H1 (cell line): ENCODE measurements around the gene STIM2. TPM values are rescaled to one million over a fixed set of nuclear protein-coding genes. Genes with fewer than 3 reads are reported as not detected.

Experiments
- CTCF ChIA-PET: fragments of 300-600 bp; sonication (Branson Sonifier 250); formaldehyde crosslinking; loops from one replicate; lab custom pipeline; 2021; ENCODE audit not compliant: partially characterized antibody; lab: Charles Lee
- POLR2A ChIA-PET: fragments of 300-600 bp; sonication (Branson Sonifier 250); formaldehyde crosslinking; loops from one replicate; lab custom pipeline; 2021; ENCODE audit warnings: inconsistent platforms; ENCODE audit not compliant: partially characterized antibody; lab: Charles Lee
- DNase-seq, 2 experiments: peaks; one replicate each; pipeline versions ENCODE4 v3.0.0 to v3.0.0-alpha.2; 2010 to 2022; ENCODE audit warnings: low spot score in 2 of 2, low read depth in 1 of 2, mixed read lengths in 1 of 2
- FAIRE-seq: peaks from 2 replicates; lab custom pipeline; 2011; peaks lifted over from hg19 to GRCh38; lab: Jason Lieb, UNC
- H2AFZ ChIP-seq: 2 replicates; pipeline ENCODE4 v1.8.1; 2012; ENCODE audit warnings: low read length, inconsistent platforms
- H2AK5ac ChIP-seq: 2 replicates; pipeline ENCODE4 v1.6.1; 2013; ENCODE audit warnings: low read depth, low read length
- H2BK120ac ChIP-seq: replicated peaks from 2 replicates; pipeline ENCODE3; 2013; ENCODE audit warnings: low read depth, low read length, inconsistent platforms
- H2BK12ac ChIP-seq: 2 replicates; pipeline ENCODE4 v1.6.1; 2013; ENCODE audit warnings: low read depth, low read length
- H2BK15ac ChIP-seq: 2 replicates; pipeline ENCODE4 v1.6.1; 2013; ENCODE audit warnings: low read length
- H2BK20ac ChIP-seq: 2 replicates; pipeline ENCODE4 v1.6.1; 2013; ENCODE audit warnings: low read length
- H2BK5ac ChIP-seq: 2 replicates; pipeline ENCODE4 v1.6.1; 2013; ENCODE audit warnings: low read depth, low read length
- H3K14ac ChIP-seq: 2 replicates; pipeline ENCODE4 v1.6.1; 2013; ENCODE audit warnings: inconsistent platforms; ENCODE audit not compliant: insufficient read length
- H3K18ac ChIP-seq: 2 replicates; pipeline ENCODE4 v1.6.1; 2013; ENCODE audit warnings: low read length; ENCODE audit errors: extremely low read depth
- H3K23ac ChIP-seq: 2 replicates; pipeline ENCODE4 v1.6.1; 2013; ENCODE audit warnings: inconsistent platforms; ENCODE audit not compliant: insufficient read length
- H3K23me2 ChIP-seq: 2 replicates; pipeline ENCODE4 v1.6.1; 2013; ENCODE audit warnings: low read depth, low read length
- H3K27ac ChIP-seq: 2 replicates; pipeline ENCODE4 v1.6.1; 2011; ENCODE audit warnings: low read depth, low read length, inconsistent platforms
- H3K27me3 ChIP-seq, 4 experiments: replicated peaks in 1 of 4; 1 replicate in 1 of 4; 2 replicates in 3 of 4; pipeline versions ENCODE4 v1.6.1 to v1.8.1; 2011 to 2013; ENCODE audit warnings: low read length in 3 of 4, mild to moderate bottlenecking in 3 of 4, inconsistent platforms in 2 of 4, mixed read lengths in 2 of 4, moderate library complexity in 1 of 4; ENCODE audit not compliant: control insufficient read depth in 3 of 4, insufficient read depth in 3 of 4; ENCODE audit errors: extremely low read depth in 1 of 4
- H3K36me3 ChIP-seq, 4 experiments: 2 replicates each; pipeline versions ENCODE4 v1.6.1 to v1.8.1; 2011 to 2013; ENCODE audit warnings: mild to moderate bottlenecking in 4 of 4, low read length in 3 of 4, moderate library complexity in 2 of 4, control low read depth in 1 of 4, inconsistent platforms in 1 of 4; ENCODE audit not compliant: insufficient read depth in 4 of 4, control insufficient read depth in 2 of 4
- H3K4ac ChIP-seq: replicated peaks from 2 replicates; pipeline ENCODE3; 2013; ENCODE audit warnings: low read length, low read depth, mixed read lengths, inconsistent platforms; ENCODE audit not compliant: insufficient read length
- H3K4me1 ChIP-seq, 4 experiments: replicated peaks in 1 of 4; 1 replicate in 1 of 4; 2 replicates in 3 of 4; pipeline versions ENCODE4 v1.6.1 to v1.8.1; 2011 to 2013; ENCODE audit warnings: low read length in 3 of 4, inconsistent platforms in 2 of 4, mixed read lengths in 1 of 4; ENCODE audit not compliant: insufficient read depth in 4 of 4, control insufficient read depth in 3 of 4
- H3K4me2 ChIP-seq, 2 experiments: 2 replicates each; pipeline versions ENCODE4 v1.6.1 to v1.8.1; 2011 to 2013; ENCODE audit warnings: low read depth in 2 of 2, low read length in 2 of 2, control low read depth in 1 of 2, inconsistent platforms in 1 of 2, mild to moderate bottlenecking in 1 of 2; ENCODE audit not compliant: insufficient read depth in 1 of 2
- H3K4me3 ChIP-seq, 4 experiments: fragments of 200-600, 300-600 bp in 1 of 4; sonication (generic), shearing (Covaris generic), sonication (Bioruptor Twin) in 1 of 4; 2 replicates each; pipeline versions ENCODE4 v1.5.1 to v1.8.1; 2011 to 2016; ENCODE audit warnings: low read length in 4 of 4, low read depth in 3 of 4, control low read depth in 2 of 4, inconsistent platforms in 2 of 4, mild to moderate bottlenecking in 2 of 4, mixed read lengths in 1 of 4, moderate library complexity in 1 of 4; ENCODE audit not compliant: insufficient read depth in 2 of 4; ENCODE audit errors: extremely low read depth in 1 of 4
- H3K56ac ChIP-seq: replicated peaks from 2 replicates; pipeline ENCODE3; 2013; ENCODE audit warnings: low read depth, mild to moderate bottlenecking, mixed read lengths, low read length, inconsistent platforms; ENCODE audit not compliant: insufficient read length
- H3K79me1 ChIP-seq: 2 replicates; pipeline ENCODE4 v1.6.1; 2013; ENCODE audit warnings: low read depth, low read length, control low read depth
- H3K79me2 ChIP-seq, 2 experiments: 2 replicates each; pipeline versions ENCODE4 v1.6.1 to v1.8.1; 2012 to 2013; ENCODE audit warnings: low read length in 2 of 2, mild to moderate bottlenecking in 2 of 2, inconsistent platforms in 1 of 2; ENCODE audit not compliant: insufficient read depth in 2 of 2, control insufficient read depth in 1 of 2
- H3K9ac ChIP-seq, 4 experiments: replicated peaks in 1 of 4; 1 replicate in 1 of 4; 2 replicates in 3 of 4; pipeline versions ENCODE4 v1.6.1 to v1.8.1; 2011 to 2013; ENCODE audit warnings: low read depth in 3 of 4, low read length in 3 of 4, control low read depth in 2 of 4, mild to moderate bottlenecking in 2 of 4, moderate library complexity in 2 of 4, inconsistent platforms in 1 of 4; ENCODE audit errors: extremely low read depth in 1 of 4
- H3K9me3 ChIP-seq, 2 experiments: 2 replicates each; pipeline versions ENCODE4 v1.6.1 to v1.8.1; 2012 to 2013; ENCODE audit warnings: mild to moderate bottlenecking in 2 of 2, moderate library complexity in 2 of 2, control low read depth in 1 of 2, inconsistent platforms in 1 of 2, low read depth in 1 of 2, low read length in 1 of 2, mixed read lengths in 1 of 2; ENCODE audit not compliant: insufficient read depth in 2 of 2
- H4K20me1 ChIP-seq, 2 experiments: replicated peaks in 1 of 2; 2 replicates each; pipeline versions ENCODE3 to v1.8.1; 2011 to 2013; ENCODE audit warnings: inconsistent platforms in 2 of 2, low read length in 2 of 2, mild to moderate bottlenecking in 1 of 2; ENCODE audit not compliant: insufficient read depth in 2 of 2, control insufficient read depth in 1 of 2
- H4K5ac ChIP-seq: 2 replicates; pipeline ENCODE4 v1.6.1; 2013; ENCODE audit warnings: low read length, low read depth, mixed read lengths, inconsistent platforms; ENCODE audit not compliant: insufficient read length
- H4K8ac ChIP-seq: 2 replicates; pipeline ENCODE4 v1.8.0; 2013; ENCODE audit warnings: mild to moderate bottlenecking, moderate library complexity, low read length, inconsistent platforms; ENCODE audit not compliant: insufficient read depth; ENCODE audit errors: extremely low read depth
- H4K91ac ChIP-seq: replicated peaks from 2 replicates; pipeline ENCODE3; 2013; ENCODE audit warnings: low read length, mixed read lengths, inconsistent platforms; ENCODE audit not compliant: insufficient read length
- ASH2L ChIP-seq: fragments of 200-600, 300-600 bp; sonication (generic); IDR thresholded peaks from one replicate; pipeline ENCODE4 v1.7.1; 2017; ENCODE audit warnings: low read length
- ATF2 ChIP-seq: IDR thresholded peaks from 2 replicates; pipeline ENCODE4 v1.6.1; 2012; ENCODE audit warnings: low read length, inconsistent platforms
- BRCA1 ChIP-seq: IDR thresholded peaks from 2 replicates; pipeline ENCODE4 v1.6.1; 2012; ENCODE audit warnings: low read depth, low read length, improper control_type of control experiment
- CREB1 ChIP-seq: IDR thresholded peaks from 2 replicates; pipeline ENCODE4 v1.6.1; 2012; ENCODE audit warnings: inconsistent platforms
- CTBP2 ChIP-seq: IDR thresholded peaks from 2 replicates; pipeline ENCODE4 v1.7.0; 2011; ENCODE audit warnings: borderline replicate concordance, mild to moderate bottlenecking, moderate library complexity, mixed read lengths, low read length; ENCODE audit not compliant: insufficient read depth, insufficient read length
- KDM4A ChIP-seq: IDR thresholded peaks from one replicate; pipeline ENCODE4 v1.7.1; 2012; ENCODE audit warnings: low read depth, mild to moderate bottlenecking, moderate library complexity, low read length, inconsistent platforms; ENCODE audit not compliant: severe bottlenecking
- KDM5A ChIP-seq: fragments of 200-600 bp; IDR thresholded peaks from 2 replicates; pipeline ENCODE4 v1.7.1; 2012; ENCODE audit warnings: mild to moderate bottlenecking, low read length, inconsistent platforms, mixed read lengths
- RNF2 ChIP-seq: fragments of 200-900, 300-1000 bp; sonication (generic); IDR thresholded peaks from 2 replicates; pipeline ENCODE4 v1.7.1; 2016; ENCODE audit warnings: borderline replicate concordance, low read depth, mild to moderate bottlenecking, antibody characterized with exemption, low read length; ENCODE audit not compliant: poor library complexity, severe bottlenecking; ENCODE audit errors: missing control alignments
- RXRA ChIP-seq: IDR thresholded peaks from 2 replicates; pipeline ENCODE4 v1.6.1; 2011; ENCODE audit warnings: low read depth, mild to moderate bottlenecking, low read length, moderate library complexity; ENCODE audit not compliant: insufficient read depth
- SP1 ChIP-seq: IDR thresholded peaks from 2 replicates; pipeline ENCODE4 v1.6.1; 2011; ENCODE audit warnings: low read depth, low read length
- TAF7 ChIP-seq: optimal IDR thresholded peaks from 2 replicates; pipeline ENCODE3; 2011; ENCODE audit warnings: low read depth, mild to moderate bottlenecking, inconsistent platforms, low read length, moderate library complexity, borderline replicate concordance
- TBP ChIP-seq: IDR thresholded peaks from 2 replicates; pipeline ENCODE4 v1.6.1; 2011; ENCODE audit warnings: low read depth, low read length, improper control_type of control experiment
- TCF12 ChIP-seq: IDR thresholded peaks from 2 replicates; pipeline ENCODE4 v1.6.1; 2011; ENCODE audit warnings: low read depth, mild to moderate bottlenecking, low read length
- WGBS, 2 experiments: shearing (Covaris generic) in 1 of 2; methylation state at CpG; one replicate each; pipeline versions ENCODE4 v1.1.6 to v1.1.7; 2013 to 2015; ENCODE audit warnings: low lambda C conversion rate in 2 of 2, mixed read lengths in 2 of 2, inconsistent platforms in 1 of 2, low coverage in 1 of 2, missing lambda C conversion rate in 1 of 2; ENCODE audit not compliant: insufficient replicate concordance in 2 of 2, insufficient coverage in 1 of 2, insufficient read length in 1 of 2; ENCODE audit errors: extremely low coverage in 1 of 2, missing lambda C conversion rate in 1 of 2; 5-methylcytosine and 5-hydroxymethylcytosine counted together
- polyA plus RNA-seq, 7 experiments: library from polyadenylated mRNA; depleted of rRNA in 3 of 7; stranded (reverse) in 5 of 7; unstranded in 2 of 7; fragments of >200 nt in 5 of 7; fragments of 200-250 nt in 2 of 7; gene quantifications; 1 replicate in 5 of 7; 2 replicates in 1 of 7; 4 replicates in 1 of 7; pipeline versions ENCODE4 v1.2.1 to v1.2.3, GENCODE V29; 2011 to 2013; ENCODE audit warnings: missing spikeins in 2 of 7, mixed read lengths in 2 of 7
- total RNA-seq: library from RNA; stranded (reverse); fragmentation: NEBNext Ultra II Directional; extraction: Animal tissue kit (Norgen Biotek cat#: 25700); gene quantifications from 2 replicates; pipeline ENCODE4 v1.2.1, GENCODE V29; 2021

The STIM2 gene
- total and polyA plus RNA-seq, 2 of the 8 experiments (the other 6 are each of a cell fraction or from before 2014, with no cell fraction given) = 22.9 to 23.0 TPM

- no peak overlapping the region for H2BK20ac ChIP-seq
- H3K23me2 ChIP-seq = no peaks in the 10 kb centered on the region
- DNase-seq (no peak), FAIRE-seq (no peak)
- H3K4ac ChIP-seq = no peak overlapping the region
- H2AK5ac ChIP-seq = no peak overlapping the region
- H2AFZ ChIP-seq = no peak overlapping the region
- ChIA-PET POLR2A (interaction anchor here (0.7 kb wide), 1 partner anchor 32 kb away, joined by 3 read pairs; the partner anchor contains the start of gene STIM2), CTCF (interaction anchor here (0.6 to 1.3 kb wide), 3 partner anchors 10 to 181 kb away, joined by 3 to 5 read pairs (median 4); no protein-coding TSS in a partner anchor)
- H3K27ac ChIP-seq = no peak overlapping the region
- no peak overlapping the region for H3K18ac ChIP-seq
- H2BK5ac ChIP-seq = no peak overlapping the region
- H3K79me2 ChIP-seq = no peaks in the 10 kb centered on the region
- no peaks in the 10 kb centered on the region for H4K20me1 ChIP-seq
- H2BK15ac ChIP-seq = no peak overlapping the region
- no peaks in the 10 kb centered on the region for H3K36me3 ChIP-seq
- no peaks in the 10 kb centered on the region for H3K79me1 ChIP-seq
- H2BK12ac ChIP-seq = no peak overlapping the region
- H3K23ac ChIP-seq = no peak overlapping the region
- no peak overlapping the region for H3K14ac ChIP-seq
- WGBS, 2 experiments = 90% methylated on average over 4 of the region's 4 CpGs; no CpG with 5 or more reads in 1 of the 2 experiments
- no peak overlapping the region for H3K4me3 ChIP-seq
- H3K56ac ChIP-seq = no peak overlapping the region
- H3K4me1 ChIP-seq = peaks cover 0 to 4% (median 2%) of the 10 kb centered on the region in 4 experiments; a peak in 3 of 7 replicates
- no peaks in the 10 kb centered on the region for H3K27me3 ChIP-seq
- H4K5ac ChIP-seq = no peak overlapping the region
- H2BK120ac ChIP-seq = no peak overlapping the region
- no peak overlapping the region for H4K91ac ChIP-seq
- H3K9me3 ChIP-seq = no peaks in the 10 kb centered on the region
- H3K9ac ChIP-seq = no peak overlapping the region
- no peak overlapping the region for H4K8ac ChIP-seq
- no peak overlapping the region for H3K4me2 ChIP-seq
- TF ChIP-seq KDM5A (no peak), CREB1 (no peak), TBP (no peak), ATF2 (no peak), KDM4A (no peak), RXRA (no peak), TCF12 (no peak), BRCA1 (no peak), ASH2L (no peak), CTBP2 (no peak), TAF7 (no peak), SP1 (no peak), RNF2 (no peak)
Measured at GRCh38 chr4:26829018-26829417, 31.6 kb upstream of the STIM2 start.
